Measurements from ENCODE around the gene GMDS. TPM values are rescaled to one million over a fixed set of nuclear protein-coding genes. Genes with fewer than 3 reads are reported as not detected.

The GMDS gene
- total RNA-seq, 3 donors from 2014 or later (not counting 1 experiment from before 2014, with no cell fraction given), result 23.6 to 31.0 (median 26.4) TPM

- H3K27me3 ChIP-seq (ENCODE audit: control insufficient read depth, insufficient read depth, low read length), result no peaks in the 10 kb centered on the region
- H3K4me3 ChIP-seq (ENCODE audit: low read length), result no peak overlapping the region
- ATAC-seq (no peak), DNase-seq (no peak)
- no peaks in the 10 kb centered on the region for H3K36me3 ChIP-seq (ENCODE audit: control insufficient read depth, insufficient read depth, low read length)
- H3K27ac ChIP-seq (ENCODE audit: low read length), result no peak overlapping the region
- Mint-ChIP-seq H3K4me1 (peaks cover 0 to 1% of the 10 kb centered on the region in 2 donors), H3K9me3 (no peaks in the 10 kb centered on the region), H3K4me3 (no peak overlapping the region), H3K36me3 (no peaks in the 10 kb centered on the region), H3K27me3 (ENCODE audit: low read depth in 2 of 2) (no peaks in the 10 kb centered on the region), H3K27ac (no peak overlapping the region)
- H3K9me3 ChIP-seq (ENCODE audit: control insufficient read depth, insufficient read depth, low read length), result no peaks in the 10 kb centered on the region
- 91% methylated on average over 3 of the region's 3 CpGs for WGBS (ENCODE audit: insufficient coverage)
- intact Hi-C loops (cut with micrococcal nuclease), result no loop called here
- TF ChIP-seq CTCF (IDR thresholded peaks at IDR 0.05), result no peak
- H3K4me1 ChIP-seq (ENCODE audit: control insufficient read depth, insufficient read depth, low read length), result no peaks in the 10 kb centered on the region
These were observed 349.7 kb downstream of the GMDS start for GRCh38 chr6:1895721-1896120.

GRCh38 chr6:1894954-1895353, 350.5 kb downstream of the GMDS start:
- H3K27me3 ChIP-seq (ENCODE audit: control insufficient read depth, insufficient read depth, low read length), result no peaks in the 10 kb centered on the region
- DNase-seq (no peak), ATAC-seq (no peak)
- no peak overlapping the region for H3K27ac ChIP-seq (ENCODE audit: low read length)
- Mint-ChIP-seq H3K27me3 (ENCODE audit: low read depth in 2 of 2) (no peaks in the 10 kb centered on the region), H3K36me3 (no peaks in the 10 kb centered on the region), H3K27ac (no peak overlapping the region), H3K4me1 (peaks cover 0 to 7% of the 10 kb centered on the region in 2 donors), H3K4me3 (no peak overlapping the region), H3K9me3 (no peaks in the 10 kb centered on the region)
- H3K4me3 ChIP-seq (ENCODE audit: low read length), result no peak overlapping the region
- no peaks in the 10 kb centered on the region for H3K4me1 ChIP-seq (ENCODE audit: control insufficient read depth, insufficient read depth, low read length)
- intact Hi-C loops (cut with micrococcal nuclease), result no loop called here
- 92% methylated on average over 6 of the region's 6 CpGs for WGBS (ENCODE audit: insufficient coverage)
- no peaks in the 10 kb centered on the region for H3K9me3 ChIP-seq (ENCODE audit: control insufficient read depth, insufficient read depth, low read length)
- no peak for TF ChIP-seq CTCF (IDR thresholded peaks at IDR 0.05)
- no peaks in the 10 kb centered on the region for H3K36me3 ChIP-seq (ENCODE audit: control insufficient read depth, insufficient read depth, low read length)

- Histone ChIP-seq H3K4me3 (ENCODE audit: low read length) (no peak overlapping the region), H3K4me1 (ENCODE audit: control insufficient read depth, insufficient read depth, low read length) (no peaks in the 10 kb centered on the region), H3K36me3 (ENCODE audit: control insufficient read depth, insufficient read depth, low read length) (no peaks in the 10 kb centered on the region), H3K9me3 (ENCODE audit: control insufficient read depth, insufficient read depth, low read length) (no peaks in the 10 kb centered on the region), H3K27me3 (ENCODE audit: control insufficient read depth, insufficient read depth, low read length) (no peaks in the 10 kb centered on the region), H3K27ac (ENCODE audit: low read length) (no peak overlapping the region)
- peak in 1 of 2 donors; percentile 11 for DNase-seq
- Mint-ChIP-seq H3K36me3 (no peaks in the 10 kb centered on the region), H3K9me3 (no peaks in the 10 kb centered on the region), H3K27me3 (ENCODE audit: low read depth in 2 of 2) (no peaks in the 10 kb centered on the region), H3K27ac (no peak overlapping the region), H3K4me1 (peaks cover 0 to 7% of the 10 kb centered on the region in 2 donors), H3K4me3 (no peak overlapping the region)
- intact Hi-C loops (cut with micrococcal nuclease), result no loop called here
- no peak for TF ChIP-seq CTCF (IDR thresholded peaks at IDR 0.05)
- WGBS (ENCODE audit: insufficient coverage), result 81% methylated on average over 11 of the region's 11 CpGs
- no peak for ATAC-seq
These were observed 351.8 kb downstream of the GMDS start for GRCh38 chr6:1893470-1894130.

GRCh38 chr6:1892716-1893115, 352.7 kb downstream of the GMDS start:
- Mint-ChIP-seq H3K27ac (no peak overlapping the region), H3K36me3 (no peaks in the 10 kb centered on the region), H3K4me1 (peaks cover 0 to 7% of the 10 kb centered on the region in 2 donors), H3K4me3 (no peak overlapping the region), H3K9me3 (no peaks in the 10 kb centered on the region), H3K27me3 (ENCODE audit: low read depth in 2 of 2) (no peaks in the 10 kb centered on the region)
- Histone ChIP-seq H3K9me3 (ENCODE audit: control insufficient read depth, insufficient read depth, low read length) (no peaks in the 10 kb centered on the region), H3K27me3 (ENCODE audit: control insufficient read depth, insufficient read depth, low read length) (no peaks in the 10 kb centered on the region), H3K4me3 (ENCODE audit: low read length) (no peak overlapping the region), H3K27ac (ENCODE audit: low read length) (no peak overlapping the region), H3K4me1 (ENCODE audit: control insufficient read depth, insufficient read depth, low read length) (no peaks in the 10 kb centered on the region), H3K36me3 (ENCODE audit: control insufficient read depth, insufficient read depth, low read length) (no peaks in the 10 kb centered on the region)
- ATAC-seq, result no peak
- no peak for DNase-seq
- 97% methylated on average over 6 of the region's 6 CpGs for WGBS (ENCODE audit: insufficient coverage)
- no peak for TF ChIP-seq CTCF (IDR thresholded peaks at IDR 0.05)
- intact Hi-C loops (cut with micrococcal nuclease), result no loop called here
